Measurements from ENCODE around the gene GATA6.

- no peak for TF ChIP-seq CTCF (IDR thresholded peaks at IDR 0.05)
- no peak for TF ChIP-seq POLR2A (IDR thresholded peaks at IDR 0.05)
These were observed 948 bp upstream of the GATA6 start for GRCh38 chr18:22168360-22168921.

All from ovary (tissue), 3 donors.